Measurements from ENCODE around the gene MPIG6B.

DNA sequence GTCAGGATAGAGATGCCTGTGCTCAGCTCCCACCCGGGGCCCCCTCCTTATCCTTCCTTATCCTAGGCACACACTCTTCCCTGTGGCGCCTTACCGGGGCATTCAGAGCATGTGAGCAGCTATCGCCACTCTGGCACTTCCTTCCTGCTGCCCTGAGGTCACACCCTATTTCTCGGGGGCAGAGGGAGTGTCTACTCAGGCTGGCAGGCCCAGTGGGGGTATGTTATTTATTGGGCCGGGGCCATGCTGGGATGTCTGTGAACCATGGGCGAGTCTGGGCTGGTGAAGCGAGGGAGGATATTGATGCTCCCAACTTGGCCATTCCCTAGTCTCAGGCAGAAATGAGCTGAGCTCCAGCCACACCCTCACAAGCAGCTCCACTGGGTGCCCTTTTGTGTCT lies 11.9 kb upstream of the MPIG6B start:
- no peak for TF ChIP-seq POLR2AphosphoS5 (IDR thresholded peaks at IDR 0.05)
- TF ChIP-seq, protein P1, sequence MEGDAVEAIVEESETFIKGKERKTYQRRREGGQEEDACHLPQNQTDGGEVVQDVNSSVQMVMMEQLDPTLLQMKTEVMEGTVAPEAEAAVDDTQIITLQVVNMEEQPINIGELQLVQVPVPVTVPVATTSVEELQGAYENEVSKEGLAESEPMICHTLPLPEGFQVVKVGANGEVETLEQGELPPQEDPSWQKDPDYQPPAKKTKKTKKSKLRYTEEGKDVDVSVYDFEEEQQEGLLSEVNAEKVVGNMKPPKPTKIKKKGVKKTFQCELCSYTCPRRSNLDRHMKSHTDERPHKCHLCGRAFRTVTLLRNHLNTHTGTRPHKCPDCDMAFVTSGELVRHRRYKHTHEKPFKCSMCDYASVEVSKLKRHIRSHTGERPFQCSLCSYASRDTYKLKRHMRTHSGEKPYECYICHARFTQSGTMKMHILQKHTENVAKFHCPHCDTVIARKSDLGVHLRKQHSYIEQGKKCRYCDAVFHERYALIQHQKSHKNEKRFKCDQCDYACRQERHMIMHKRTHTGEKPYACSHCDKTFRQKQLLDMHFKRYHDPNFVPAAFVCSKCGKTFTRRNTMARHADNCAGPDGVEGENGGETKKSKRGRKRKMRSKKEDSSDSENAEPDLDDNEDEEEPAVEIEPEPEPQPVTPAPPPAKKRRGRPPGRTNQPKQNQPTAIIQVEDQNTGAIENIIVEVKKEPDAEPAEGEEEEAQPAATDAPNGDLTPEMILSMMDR (IDR thresholded peaks at IDR 0.05) = no peak

Data from sigmoid colon (tissue), 4 donors.